Tibial artery (tissue), 4 donors: ENCODE measurements around the gene FBRSL1.

Experiments
- DNase-seq, 2 donors: peaks; one replicate each; pipeline ENCODE4 v3.0.0-alpha.2; 2019
- H3K27ac ChIP-seq, 2 donors: fragments of 200-600 bp; sonication (generic) in 1 of 2; 1 replicate in 1 of 2; 2 replicates in 1 of 2; pipeline ENCODE4 v1.5.1; 2018 to 2019; ENCODE audit warnings: mild to moderate bottlenecking in 1 of 2
- H3K27me3 ChIP-seq, 2 donors: fragments of 200-600 bp; sonication (generic) in 1 of 2; one replicate each; pipeline versions ENCODE4 v1.5.1 to v1.6.0; 2016 to 2019
- H3K36me3 ChIP-seq, 3 donors: fragments of 200-600 bp; sonication (generic) in 2 of 3; one replicate each; pipeline ENCODE4 v1.5.1; 2016 to 2019; ENCODE audit warnings: mild to moderate bottlenecking in 2 of 3
- H3K4me1 ChIP-seq, 4 donors: fragments of 200-600 bp; sonication (generic) in 2 of 4; 1 replicate in 3 of 4; 2 replicates in 1 of 4; pipeline ENCODE4 v1.5.1; 2016 to 2019
- H3K4me3 ChIP-seq, 2 donors: fragments of 200-600 bp; sonication (generic) in 1 of 2; 1 replicate in 1 of 2; 2 replicates in 1 of 2; pipeline ENCODE4 v1.5.1; 2018 to 2019; ENCODE audit warnings: mild to moderate bottlenecking in 2 of 2
- H3K9me3 ChIP-seq, 3 donors: fragments of 200-600 bp; sonication (generic) in 1 of 3; one replicate each; pipeline ENCODE4 v1.5.1; 2016 to 2019
- intact Hi-C: fragments of 100-400 bp; cut with DNase I; formaldehyde crosslinking; loops from one replicate; pipeline ENCODE4 v1.15.0; 2023; ENCODE audit warnings: low total_unique reads
- TF ChIP-seq, protein P1 (sequence below), 2 experiments: fragments of 200-600 bp in 1 of 2; fragments of 450-650 bp in 1 of 2; IDR thresholded peaks; one replicate each; pipeline ENCODE4 v1.5.1; 2017 to 2019; ENCODE audit warnings: antibody characterized with exemption in 2 of 2, mild to moderate bottlenecking in 1 of 2, moderate library complexity in 1 of 2

FBRSL1 gene

DNA sequence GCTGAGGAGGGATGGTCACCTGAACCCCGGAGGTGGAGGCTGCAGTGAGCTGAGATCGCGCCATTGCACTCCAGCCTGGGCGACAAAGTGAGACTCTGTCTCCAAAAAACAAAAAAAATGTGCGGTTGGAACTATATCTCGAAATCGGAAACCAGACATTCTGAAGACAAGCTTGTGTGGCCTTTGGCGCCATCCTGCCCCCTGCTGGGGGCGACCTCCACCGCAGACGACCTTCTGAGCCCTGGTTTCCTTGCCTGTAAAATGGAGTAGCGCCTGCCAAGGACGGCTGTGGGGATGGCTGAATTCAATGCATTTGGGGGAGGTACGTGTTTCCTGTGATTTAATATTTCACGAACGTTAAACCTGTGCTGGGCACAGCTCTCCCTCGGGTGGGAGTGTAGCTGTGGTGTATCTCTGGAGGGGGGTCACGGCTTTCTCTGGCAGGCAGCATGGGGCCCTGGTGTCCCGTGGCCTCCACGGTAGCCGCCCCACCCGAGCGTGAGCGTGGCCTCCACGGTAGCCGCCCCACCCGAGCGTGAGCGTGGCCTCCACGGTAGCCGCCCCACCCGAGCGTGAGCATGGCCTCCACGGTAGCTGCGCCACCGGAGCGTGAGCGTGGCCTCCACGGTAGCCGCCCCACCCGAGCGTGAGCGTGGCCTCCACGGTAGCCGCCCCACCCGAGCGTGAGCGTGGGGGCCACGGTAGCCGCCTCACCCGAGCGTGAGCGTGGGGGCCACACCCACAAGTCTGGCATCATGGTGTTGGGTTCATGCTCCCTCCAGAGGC, 65.1 kb downstream of the FBRSL1 start:
- no peaks in the 10 kb centered on the region for H3K9me3 ChIP-seq
- intact Hi-C loops, result no loop called here
- no peak overlapping the region for H3K4me3 ChIP-seq
- H3K36me3 ChIP-seq, result peaks cover 0 to 35% (median 17%) of the 10 kb centered on the region in 3 donors
- no peaks in the 10 kb centered on the region for H3K27me3 ChIP-seq
- H3K27ac ChIP-seq, result no peak overlapping the region
- DNase-seq, result no peak
- TF ChIP-seq, protein P1, sequence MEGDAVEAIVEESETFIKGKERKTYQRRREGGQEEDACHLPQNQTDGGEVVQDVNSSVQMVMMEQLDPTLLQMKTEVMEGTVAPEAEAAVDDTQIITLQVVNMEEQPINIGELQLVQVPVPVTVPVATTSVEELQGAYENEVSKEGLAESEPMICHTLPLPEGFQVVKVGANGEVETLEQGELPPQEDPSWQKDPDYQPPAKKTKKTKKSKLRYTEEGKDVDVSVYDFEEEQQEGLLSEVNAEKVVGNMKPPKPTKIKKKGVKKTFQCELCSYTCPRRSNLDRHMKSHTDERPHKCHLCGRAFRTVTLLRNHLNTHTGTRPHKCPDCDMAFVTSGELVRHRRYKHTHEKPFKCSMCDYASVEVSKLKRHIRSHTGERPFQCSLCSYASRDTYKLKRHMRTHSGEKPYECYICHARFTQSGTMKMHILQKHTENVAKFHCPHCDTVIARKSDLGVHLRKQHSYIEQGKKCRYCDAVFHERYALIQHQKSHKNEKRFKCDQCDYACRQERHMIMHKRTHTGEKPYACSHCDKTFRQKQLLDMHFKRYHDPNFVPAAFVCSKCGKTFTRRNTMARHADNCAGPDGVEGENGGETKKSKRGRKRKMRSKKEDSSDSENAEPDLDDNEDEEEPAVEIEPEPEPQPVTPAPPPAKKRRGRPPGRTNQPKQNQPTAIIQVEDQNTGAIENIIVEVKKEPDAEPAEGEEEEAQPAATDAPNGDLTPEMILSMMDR (IDR thresholded peaks at IDR 0.05), result peak in 1 of 2 experiments; percentile 6
- peaks cover 0 to 17% (median 9%) of the 10 kb centered on the region in 4 donors for H3K4me1 ChIP-seq

DNA sequence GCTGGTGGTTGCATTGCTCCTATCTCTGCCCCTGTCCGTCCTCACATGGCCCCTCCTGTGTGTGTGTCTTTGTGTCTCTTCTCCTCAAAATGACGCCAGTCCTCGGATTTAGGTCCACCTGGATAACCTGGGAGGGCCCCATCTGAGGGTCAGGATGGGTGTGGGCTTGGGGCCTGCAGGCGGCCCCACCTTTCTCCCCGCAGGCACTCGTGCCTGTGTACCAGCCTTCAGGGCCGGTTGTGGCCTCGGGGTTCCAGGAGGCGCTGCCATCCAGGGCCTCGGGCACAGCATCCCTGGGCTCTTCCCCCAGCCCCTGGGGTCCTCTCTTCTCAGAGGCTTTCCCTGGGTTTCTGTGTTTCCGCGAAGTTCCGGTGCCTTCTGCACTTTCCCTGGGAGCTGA, 65.7 kb downstream of the FBRSL1 start:
- H3K36me3 ChIP-seq, result peaks cover 0 to 35% (median 17%) of the 10 kb centered on the region in 3 donors

DNA sequence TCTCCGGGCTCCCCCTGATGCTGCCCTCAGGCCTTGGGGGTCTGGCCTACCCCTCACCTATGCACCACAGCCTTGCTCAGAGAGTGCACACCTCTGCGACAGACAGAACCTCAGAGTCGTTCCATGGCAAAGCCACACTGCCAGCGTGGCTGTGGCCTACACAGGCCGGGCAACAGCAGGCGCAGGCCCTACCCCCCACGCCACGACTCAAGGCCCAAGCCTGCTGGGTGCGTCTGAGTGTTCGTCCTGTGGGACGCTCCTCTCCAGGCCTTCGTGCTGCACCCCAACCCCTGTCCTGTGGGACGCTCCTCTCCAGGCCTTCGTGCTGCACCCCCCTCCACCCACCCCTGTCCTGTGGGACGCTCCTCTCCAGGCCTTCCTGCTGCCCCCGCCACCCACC, 66.3 kb downstream of the FBRSL1 start:
- H3K4me1 ChIP-seq, result peaks cover 0 to 28% (median 21%) of the 10 kb centered on the region in 4 donors
- H3K27ac ChIP-seq, result no peak overlapping the region
- TF ChIP-seq, protein P1 (IDR thresholded peaks at IDR 0.05), result no peak
- DNase-seq, result no peak
- H3K4me3 ChIP-seq, result no peak overlapping the region
- no peaks in the 10 kb centered on the region for H3K27me3 ChIP-seq
- peaks cover 0 to 32% (median 17%) of the 10 kb centered on the region in 3 donors for H3K36me3 ChIP-seq
- H3K9me3 ChIP-seq, result no peaks in the 10 kb centered on the region
- intact Hi-C loops, result no loop called here

More for the DNA sequence above, 65.7 kb downstream of the FBRSL1 start:
- TF ChIP-seq, protein P1 (IDR thresholded peaks at IDR 0.05), result no peak
- no peaks in the 10 kb centered on the region for H3K9me3 ChIP-seq
- no peaks in the 10 kb centered on the region for H3K27me3 ChIP-seq
- intact Hi-C loops, result no loop called here
- H3K27ac ChIP-seq, result no peak overlapping the region
- H3K4me1 ChIP-seq, result peaks cover 0 to 23% (median 16%) of the 10 kb centered on the region in 4 donors
- no peak overlapping the region for H3K4me3 ChIP-seq
- no peak for DNase-seq

DNA sequence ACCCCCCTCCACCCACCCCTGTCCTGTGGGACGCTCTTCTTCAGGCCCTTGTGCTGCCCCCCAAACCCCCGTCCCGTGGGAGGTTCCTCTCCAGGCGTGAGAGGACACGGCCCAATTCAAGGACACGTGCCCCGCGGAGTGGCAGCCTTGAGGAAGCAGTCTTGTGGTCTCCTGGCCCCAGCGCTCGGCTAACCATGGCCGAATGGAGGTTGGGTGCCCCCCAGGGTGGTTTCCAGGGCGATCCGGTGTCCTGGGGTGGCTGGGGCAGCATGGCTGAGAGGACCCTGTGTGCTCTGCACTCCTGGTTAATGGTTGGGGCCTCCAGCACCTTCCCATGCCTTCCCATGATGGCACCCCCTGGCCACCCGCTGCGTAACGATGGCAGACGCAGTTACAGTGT, 66.8 kb downstream of the FBRSL1 start:
- Histone ChIP-seq H3K36me3 (peaks cover 0 to 26% (median 17%) of the 10 kb centered on the region in 3 donors), H3K27ac (no peak overlapping the region), H3K4me1 (peaks cover 0 to 31% (median 21%) of the 10 kb centered on the region in 4 donors), H3K27me3 (no peaks in the 10 kb centered on the region), H3K9me3 (no peaks in the 10 kb centered on the region), H3K4me3 (no peak overlapping the region)
- intact Hi-C loops, result no loop called here
- DNase-seq, result no peak
- TF ChIP-seq, protein P1 (IDR thresholded peaks at IDR 0.05), result no peak

- H3K4me1 ChIP-seq, result peaks cover 0 to 31% (median 21%) of the 10 kb centered on the region in 4 donors
- DNase-seq, result no peak
- H3K27me3 ChIP-seq, result no peaks in the 10 kb centered on the region
- H3K9me3 ChIP-seq, result no peaks in the 10 kb centered on the region
- intact Hi-C loops, result no loop called here
- TF ChIP-seq, protein P1 (IDR thresholded peaks at IDR 0.05), result no peak
- H3K4me3 ChIP-seq, result no peak overlapping the region
- no peak overlapping the region for H3K27ac ChIP-seq
- peaks cover 0 to 19% (median 10%) of the 10 kb centered on the region in 3 donors for H3K36me3 ChIP-seq
Measured at GRCh38 chr12:132557291-132558015, 67.5 kb downstream of the FBRSL1 start.
